Caco-2 (cell line): Measurements from ENCODE around the gene TACC2. TPM values are rescaled to one million over a fixed set of nuclear protein-coding genes. Genes with fewer than 3 reads are reported as not detected.
"Not testable (repeated sequence)": the region's sequence is repeated elsewhere in the genome, so short reads cannot be mapped to it uniquely, and the experiment has no call there.

Experiments
- BruUV-seq: library from RNA; stranded (reverse); fragments of 400-500 nt; replicated peaks from 2 replicates; lab custom pipeline; 2021; lab: Mats Ljungman, UMichigan
- CTCF ChIA-PET: fragments of 300-600 bp; sonication (Branson Sonifier 250); formaldehyde crosslinking; loops from one replicate; lab custom pipeline; 2022; ENCODE audit warnings: antibody characterized with exemption; lab: Charles Lee
- POLR2A ChIA-PET: fragments of 300-600 bp; sonication (Branson Sonifier 250); formaldehyde crosslinking; loops from one replicate; lab custom pipeline; 2022; ENCODE audit warnings: antibody characterized with exemption; lab: Charles Lee
- DNase-seq, 2 experiments: peaks; one replicate each; pipeline versions ENCODE4 v3.0.0 to v3.0.0-alpha.2; 2020 to 2022
- H3K27me3 ChIP-seq: replicated peaks from 2 replicates; pipeline ENCODE4 v1.6.0; 2011; ENCODE audit warnings: low read length; ENCODE audit not compliant: control insufficient read depth, insufficient read depth
- H3K36me3 ChIP-seq: 2 replicates; pipeline ENCODE4 v1.5.1; 2011; ENCODE audit warnings: low read length; ENCODE audit not compliant: control insufficient read depth, insufficient read depth
- H3K4me1 ChIP-seq: fragments of 250-450 bp; sonication (Bioruptor Pico); 2 replicates; pipeline ENCODE4 v1.5.1; 2020; ENCODE audit warnings: mild to moderate bottlenecking
- H3K4me3 ChIP-seq: 2 replicates; pipeline ENCODE4 v1.5.1; 2011; ENCODE audit warnings: low read depth, mild to moderate bottlenecking, control low read depth, low read length
- H3K9me3 ChIP-seq: fragments of 250-450 bp; sonication (Bioruptor Pico); 2 replicates; pipeline ENCODE4 v1.5.1; 2020; ENCODE audit warnings: mild to moderate bottlenecking, moderate library complexity
- H3K27ac Mint-ChIP-seq: one replicate; pipeline ENCODE4 v1.8.0; 2022; ENCODE audit warnings: mixed read lengths; ENCODE audit not compliant: unreplicated experiment
- H3K27me3 Mint-ChIP-seq: one replicate; pipeline ENCODE4 v1.8.0; 2022; ENCODE audit warnings: mixed read lengths; ENCODE audit not compliant: insufficient read depth, unreplicated experiment
- H3K36me3 Mint-ChIP-seq: one replicate; pipeline ENCODE4 v1.8.0; 2022; ENCODE audit warnings: mild to moderate bottlenecking, mixed read lengths; ENCODE audit not compliant: insufficient read depth, unreplicated experiment
- H3K4me1 Mint-ChIP-seq: one replicate; pipeline ENCODE4 v1.8.0; 2022; ENCODE audit warnings: low read depth, mixed read lengths; ENCODE audit not compliant: unreplicated experiment
- H3K4me3 Mint-ChIP-seq: one replicate; pipeline ENCODE4 v1.8.0; 2022; ENCODE audit warnings: mild to moderate bottlenecking, moderate library complexity, mixed read lengths; ENCODE audit not compliant: unreplicated experiment
- H3K9me3 Mint-ChIP-seq: one replicate; pipeline ENCODE4 v1.8.0; 2022; ENCODE audit warnings: mixed read lengths; ENCODE audit not compliant: unreplicated experiment
- CTCF ChIP-seq, 2 experiments: fragments of 200-600 bp in 1 of 2; IDR thresholded peaks; 1 replicate in 1 of 2; 2 replicates in 1 of 2; pipeline versions ENCODE4 v1.5.1 to v1.8.0; 2011 to 2022; ENCODE audit warnings: antibody characterized with exemption in 1 of 2, control low read depth in 1 of 2, inconsistent platforms in 1 of 2, low read depth in 1 of 2, low read length in 1 of 2, mild to moderate bottlenecking in 1 of 2, moderate library complexity in 1 of 2; ENCODE audit not compliant: insufficient read depth in 1 of 2, severe bottlenecking in 1 of 2, unreplicated experiment in 1 of 2
- intact Hi-C: fragments of 100-400 bp; cut with micrococcal nuclease; formaldehyde crosslinking; loops from one replicate; pipeline ENCODE4 v1.10.0; 2022; ENCODE audit not compliant: unreplicated experiment
- total RNA-seq: library from RNA; stranded (reverse); gene quantifications from 2 replicates; pipeline ENCODE4 v1.2.3, GENCODE V29; 2022

TACC2 gene
- total RNA-seq, 1 experiment from 2014 or later, result 117 TPM

- H3K36me3 ChIP-seq, result no peaks in the 10 kb centered on the region
- intact Hi-C loops, result no loop called here
- H3K27me3 Mint-ChIP-seq, result no peaks in the 10 kb centered on the region
- no peak for TF ChIP-seq CTCF (IDR thresholded peaks at IDR 0.05; ENCODE audit: insufficient read depth in 1 of 2, low read depth in 1 of 2, low read length in 1 of 2, severe bottlenecking in 1 of 2, unreplicated experiment in 1 of 2)
- H3K4me3 Mint-ChIP-seq, result no peak overlapping the region
- DNase-seq, result no peak
- ChIA-PET CTCF (no interaction called here), POLR2A (no interaction called here)
- BruUV-seq, result no TSS peak
- no peaks in the 10 kb centered on the region for H3K9me3 ChIP-seq
- no peak overlapping the region for H3K4me3 ChIP-seq
- peaks cover 19% of the 10 kb centered on the region for H3K36me3 Mint-ChIP-seq
- no peak overlapping the region for H3K27ac Mint-ChIP-seq
- no peaks in the 10 kb centered on the region for H3K4me1 ChIP-seq
- H3K27me3 ChIP-seq, result no peaks in the 10 kb centered on the region
- no peaks in the 10 kb centered on the region for H3K9me3 Mint-ChIP-seq
- H3K4me1 Mint-ChIP-seq, result no peaks in the 10 kb centered on the region
Observed at GRCh38 chr10:122091722-122092121, 102.8 kb downstream of the TACC2 start.

GRCh38 chr10:122093076-122093475, 104.1 kb downstream of the TACC2 start:
- Histone ChIP-seq H3K9me3 (no peaks in the 10 kb centered on the region), H3K27me3 (no peaks in the 10 kb centered on the region), H3K4me1 (no peaks in the 10 kb centered on the region), H3K4me3 (no peak overlapping the region), H3K36me3 (no peaks in the 10 kb centered on the region)
- ChIA-PET POLR2A (no interaction called here), CTCF (no interaction called here)
- H3K36me3 Mint-ChIP-seq, result peaks cover 19% of the 10 kb centered on the region
- no TSS peak for BruUV-seq
- H3K9me3 Mint-ChIP-seq, result no peaks in the 10 kb centered on the region
- H3K4me1 Mint-ChIP-seq, result no peaks in the 10 kb centered on the region
- no peaks in the 10 kb centered on the region for H3K27me3 Mint-ChIP-seq
- DNase-seq, result no peak
- TF ChIP-seq CTCF (IDR thresholded peaks at IDR 0.05; ENCODE audit: insufficient read depth in 1 of 2, low read depth in 1 of 2, low read length in 1 of 2, severe bottlenecking in 1 of 2, unreplicated experiment in 1 of 2), result no peak
- no peak overlapping the region for H3K4me3 Mint-ChIP-seq
- intact Hi-C loops, result no loop called here
- no peak overlapping the region for H3K27ac Mint-ChIP-seq

- H3K4me1 Mint-ChIP-seq, intact Hi-C loops, DNase-seq, H3K4me3 ChIP-seq, H3K9me3 ChIP-seq, H3K9me3 Mint-ChIP-seq, CTCF ChIA-PET, H3K27me3 Mint-ChIP-seq, H3K4me1 ChIP-seq, BruUV-seq, H3K4me3 Mint-ChIP-seq, POLR2A ChIA-PET, H3K27me3 ChIP-seq, H3K27ac Mint-ChIP-seq, H3K36me3 ChIP-seq, H3K36me3 Mint-ChIP-seq: not testable (repeated sequence)
Observed at GRCh38 chr10:122096181-122096580, 107.2 kb downstream of the TACC2 start.

- intact Hi-C loops, result no loop called here
- ChIA-PET CTCF (no interaction called here), POLR2A (no interaction called here)
- Mint-ChIP-seq H3K36me3 (peaks cover 7% of the 10 kb centered on the region), H3K9me3 (no peaks in the 10 kb centered on the region), H3K27ac (no peak overlapping the region), H3K4me3 (no peak overlapping the region), H3K27me3 (no peaks in the 10 kb centered on the region), H3K4me1 (peaks cover under 1% of the 10 kb centered on the region)
- Histone ChIP-seq H3K36me3 (no peaks in the 10 kb centered on the region), H3K27me3 (no peaks in the 10 kb centered on the region), H3K4me3 (no peak overlapping the region), H3K9me3 (no peaks in the 10 kb centered on the region), H3K4me1 (peaks cover 6% of the 10 kb centered on the region)
- no peak for DNase-seq
- TF ChIP-seq CTCF (IDR thresholded peaks at IDR 0.05; ENCODE audit: insufficient read depth in 1 of 2, low read depth in 1 of 2, low read length in 1 of 2, severe bottlenecking in 1 of 2, unreplicated experiment in 1 of 2), result no peak
- BruUV-seq, result no TSS peak
Observed at GRCh38 chr10:122096705-122097104, 107.7 kb downstream of the TACC2 start.
